ENCODE results near the gene LIF. TPM values are rescaled to one million over a fixed set of nuclear protein-coding genes. Genes with fewer than 3 reads are reported as not detected.
A peak's percentile ranks its signal among the peaks of the same experiment; 100 is the strongest.

Gene LIF
- total RNA-seq, 1 experiment from 2014 or later: 73.5 TPM

- no peak for DNase-seq (ENCODE audit: extremely low read depth, low read depth)
These were observed 19.4 kb upstream of the LIF start for GRCh38 chr22:30265823-30266444.

- no peak for DNase-seq (ENCODE audit: extremely low read depth, low read depth)
These were observed 18.7 kb upstream of the LIF start for GRCh38 chr22:30265131-30265720.

- no peak for DNase-seq (ENCODE audit: extremely low read depth, low read depth)
These were observed 17.3 kb upstream of the LIF start for GRCh38 chr22:30263883-30264282.

GRCh38 chr22:30262917-30263741 is 16.6 kb upstream of the LIF start:
- no peak for DNase-seq (ENCODE audit: extremely low read depth, low read depth)

GRCh38 chr22:30262112-30262511 is 15.6 kb upstream of the LIF start:
- DNase-seq (ENCODE audit: extremely low read depth, low read depth): no peak

- DNase-seq (ENCODE audit: extremely low read depth, low read depth): peak; percentile 88
These were observed 14.6 kb upstream of the LIF start for GRCh38 chr22:30261134-30261533.

GRCh38 chr22:30260682-30261081 is 14.1 kb upstream of the LIF start:
- no peak for DNase-seq (ENCODE audit: extremely low read depth, low read depth)

- no peak for DNase-seq (ENCODE audit: extremely low read depth, low read depth)
These were observed 13.7 kb upstream of the LIF start for GRCh38 chr22:30260276-30260675.

- DNase-seq (ENCODE audit: extremely low read depth, low read depth): no peak
These were observed 7.8 kb upstream of the LIF start for GRCh38 chr22:30254314-30254713.

- peak; percentile 87 for DNase-seq (ENCODE audit: extremely low read depth, low read depth)
These were observed 6.8 kb upstream of the LIF start for GRCh38 chr22:30253205-30253852.

GRCh38 chr22:30252411-30253204 is 6.0 kb upstream of the LIF start:
- no peak for DNase-seq (ENCODE audit: extremely low read depth, low read depth)

GRCh38 chr22:30251711-30252110 is 5.2 kb upstream of the LIF start:
- no peak for DNase-seq (ENCODE audit: extremely low read depth, low read depth)

- DNase-seq (ENCODE audit: extremely low read depth, low read depth): no peak
These were observed 4.2 kb upstream of the LIF start for GRCh38 chr22:30250661-30251267.

GRCh38 chr22:30250039-30250565 is 3.5 kb upstream of the LIF start:
- DNase-seq (ENCODE audit: extremely low read depth, low read depth): no peak

GRCh38 chr22:30249049-30250038 is 2.8 kb upstream of the LIF start:
- no peak for DNase-seq (ENCODE audit: extremely low read depth, low read depth)

GRCh38 chr22:30248484-30248883 is 1.9 kb upstream of the LIF start:
- DNase-seq (ENCODE audit: extremely low read depth, low read depth): no peak

GRCh38 chr22:30247974-30248373 is 1.4 kb upstream of the LIF start:
- no peak for DNase-seq (ENCODE audit: extremely low read depth, low read depth)

GRCh38 chr22:30247561-30247960 is 1.0 kb upstream of the LIF start:
- no peak for DNase-seq (ENCODE audit: extremely low read depth, low read depth)
